Naive B cell (primary cell): ENCODE data around the gene LARP6. TPM values are rescaled to one million over a fixed set of nuclear protein-coding genes. Genes with fewer than 3 reads are reported as not detected.
"Not testable (repeated sequence)": the region's sequence is repeated elsewhere in the genome, so short reads cannot be mapped to it uniquely, and the experiment has no call there.

Source experiments
- ATAC-seq, 2 donors: fragments of 150-1000 bp; cut with Tn5 transposase; 2 replicates each; pipeline ENCODE4 v1.10.0; 2021; ENCODE audit warnings: low read depth in 2 of 2, mild to moderate bottlenecking in 2 of 2, moderate library complexity in 2 of 2
- DNase-seq: peaks from one replicate; pipeline ENCODE4 v3.0.0; 2022
- H3K27ac Mint-ChIP-seq, 6 donors: one replicate each; pipeline ENCODE4 v1.8.0; 2020 to 2022; ENCODE audit warnings: mild to moderate bottlenecking in 6 of 6, mixed read lengths in 6 of 6, moderate library complexity in 5 of 6, inconsistent platforms in 2 of 6
- H3K27me3 Mint-ChIP-seq, 3 donors: one replicate each; pipeline ENCODE4 v1.8.0; 2021 to 2022; ENCODE audit warnings: mixed read lengths in 3 of 3, mild to moderate bottlenecking in 1 of 3
- H3K36me3 Mint-ChIP-seq, 2 donors: one replicate each; pipeline ENCODE4 v1.8.0; 2020 to 2022; ENCODE audit warnings: mixed read lengths in 2 of 2, inconsistent platforms in 1 of 2, mild to moderate bottlenecking in 1 of 2
- H3K4me1 Mint-ChIP-seq, 3 donors: one replicate each; pipeline ENCODE4 v1.8.0; 2020 to 2022; ENCODE audit warnings: mixed read lengths in 3 of 3, inconsistent platforms in 1 of 3, mild to moderate bottlenecking in 1 of 3, moderate library complexity in 1 of 3
- H3K4me3 Mint-ChIP-seq, 8 donors: one replicate each; pipeline ENCODE4 v1.8.0; 2020 to 2022; ENCODE audit warnings: mild to moderate bottlenecking in 8 of 8, mixed read lengths in 8 of 8, moderate library complexity in 8 of 8, inconsistent platforms in 2 of 8
- H3K9me3 Mint-ChIP-seq, 7 donors: one replicate each; pipeline ENCODE4 v1.8.0; 2020 to 2022; ENCODE audit warnings: mixed read lengths in 7 of 7, mild to moderate bottlenecking in 5 of 7, inconsistent platforms in 2 of 7, moderate library complexity in 1 of 7
- polyA plus RNA-seq, 6 donors: library from polyadenylated mRNA; unstranded; fragments of 300-500 nt; fragmentation: Illumina TruSeq; gene quantifications; one replicate each; pipeline ENCODE4 v1.2.3, GENCODE V29; 2021; ENCODE audit warnings: low read depth in 6 of 6

LARP6 gene
- polyA plus RNA-seq, 6 donors from 2014 or later, result not detected

GRCh38 chr15:70831094-70831911, 22.7 kb downstream of the LARP6 start:
- H3K4me1 Mint-ChIP-seq, result no peaks in the 10 kb centered on the region
- no peak overlapping the region for H3K4me3 Mint-ChIP-seq
- H3K9me3 Mint-ChIP-seq, result no peaks in the 10 kb centered on the region
- no peaks in the 10 kb centered on the region for H3K36me3 Mint-ChIP-seq
- DNase-seq (no peak), ATAC-seq (no peak)
- H3K27me3 Mint-ChIP-seq, result peaks cover 8 to 63% (median 22%) of the 10 kb centered on the region in 3 donors
- H3K27ac Mint-ChIP-seq, result no peak overlapping the region

- H3K9me3 Mint-ChIP-seq, result no peaks in the 10 kb centered on the region
These were observed 23.3 kb downstream of the LARP6 start for GRCh38 chr15:70830615-70831014.

GRCh38 chr15:70829371-70830166, 24.4 kb downstream of the LARP6 start:
- Mint-ChIP-seq H3K9me3 (no peaks in the 10 kb centered on the region), H3K4me3 (no peak overlapping the region), H3K27ac (no peak overlapping the region), H3K36me3 (no peaks in the 10 kb centered on the region), H3K4me1 (no peaks in the 10 kb centered on the region), H3K27me3 (peaks cover 19 to 52% (median 24%) of the 10 kb centered on the region in 3 donors)
- ATAC-seq (no peak), DNase-seq (no peak)

More at GRCh38 chr15:70830615-70831014, 23.3 kb downstream of the LARP6 start:
- peaks cover 8 to 62% (median 22%) of the 10 kb centered on the region in 3 donors for H3K27me3 Mint-ChIP-seq
- no peak overlapping the region for H3K27ac Mint-ChIP-seq
- DNase-seq (no peak), ATAC-seq (no peak)
- no peaks in the 10 kb centered on the region for H3K36me3 Mint-ChIP-seq
- H3K4me1 Mint-ChIP-seq, result no peaks in the 10 kb centered on the region
- H3K4me3 Mint-ChIP-seq, result no peak overlapping the region

GRCh38 chr15:70827721-70828120, 26.2 kb downstream of the LARP6 start:
- no peak for ATAC-seq
- Mint-ChIP-seq H3K9me3 (no peaks in the 10 kb centered on the region), H3K36me3 (no peaks in the 10 kb centered on the region), H3K27me3 (peaks cover 21 to 45% (median 29%) of the 10 kb centered on the region in 3 donors), H3K27ac (peak overlapping the region in 1 of 6 donors; percentile 44), H3K4me3 (no peak overlapping the region), H3K4me1 (no peaks in the 10 kb centered on the region)
- DNase-seq, result no peak

- no peaks in the 10 kb centered on the region for H3K9me3 Mint-ChIP-seq
- no peaks in the 10 kb centered on the region for H3K36me3 Mint-ChIP-seq
- no peak overlapping the region for H3K27ac Mint-ChIP-seq
- H3K4me1 Mint-ChIP-seq, result no peaks in the 10 kb centered on the region
- H3K4me3 Mint-ChIP-seq, result peak overlapping the region in 1 of 8 donors; percentile 5
- H3K27me3 Mint-ChIP-seq, result peaks cover 21 to 40% (median 30%) of the 10 kb centered on the region in 3 donors
- no peak for ATAC-seq
- no peak for DNase-seq
These were observed 27.3 kb downstream of the LARP6 start for GRCh38 chr15:70826634-70827033.

- peaks cover 0 to 2% (median 0%) of the 10 kb centered on the region in 7 donors for H3K9me3 Mint-ChIP-seq
- DNase-seq, result no peak
- ATAC-seq, result no peak
- no peak overlapping the region for H3K4me3 Mint-ChIP-seq
- no peak overlapping the region for H3K27ac Mint-ChIP-seq
- no peaks in the 10 kb centered on the region for H3K36me3 Mint-ChIP-seq
- H3K27me3 Mint-ChIP-seq, result peaks cover 21 to 37% (median 30%) of the 10 kb centered on the region in 3 donors
- no peaks in the 10 kb centered on the region for H3K4me1 Mint-ChIP-seq
These were observed 28.1 kb downstream of the LARP6 start for GRCh38 chr15:70825841-70826240.

- H3K27me3 Mint-ChIP-seq, result peaks cover 15 to 23% (median 22%) of the 10 kb centered on the region in 3 donors
- ATAC-seq, result no peak
- peaks cover 0 to 5% (median 2%) of the 10 kb centered on the region in 7 donors for H3K9me3 Mint-ChIP-seq
- DNase-seq, result no peak
- no peak overlapping the region for H3K4me3 Mint-ChIP-seq
- no peaks in the 10 kb centered on the region for H3K4me1 Mint-ChIP-seq
- H3K27ac Mint-ChIP-seq, result no peak overlapping the region
- H3K36me3 Mint-ChIP-seq, result no peaks in the 10 kb centered on the region
These were observed 30.8 kb downstream of the LARP6 start for GRCh38 chr15:70823196-70823595.

- H3K4me1 Mint-ChIP-seq, result no peaks in the 10 kb centered on the region
- no peak overlapping the region for H3K27ac Mint-ChIP-seq
- no peak overlapping the region for H3K4me3 Mint-ChIP-seq
- no peaks in the 10 kb centered on the region for H3K36me3 Mint-ChIP-seq
- H3K9me3 Mint-ChIP-seq, result peaks cover 0 to 5% (median 2%) of the 10 kb centered on the region in 7 donors
- DNase-seq (no peak), ATAC-seq (no peak)
- peaks cover 0 to 16% (median 8%) of the 10 kb centered on the region in 3 donors for H3K27me3 Mint-ChIP-seq
These were observed 33.7 kb downstream of the LARP6 start for GRCh38 chr15:70820214-70820613.

- no peaks in the 10 kb centered on the region for H3K4me1 Mint-ChIP-seq
- H3K4me3 Mint-ChIP-seq, result no peak overlapping the region
- ATAC-seq (no peak), DNase-seq (no peak)
- peaks cover 0 to 17% (median 0%) of the 10 kb centered on the region in 3 donors for H3K27me3 Mint-ChIP-seq
- H3K36me3 Mint-ChIP-seq, result no peaks in the 10 kb centered on the region
- no peak overlapping the region for H3K27ac Mint-ChIP-seq
- peaks cover 0 to 5% (median 2%) of the 10 kb centered on the region in 7 donors for H3K9me3 Mint-ChIP-seq
These were observed 35.4 kb downstream of the LARP6 start for GRCh38 chr15:70818580-70818979.

GRCh38 chr15:70817266-70817665, 36.7 kb downstream of the LARP6 start:
- ATAC-seq (no peak), DNase-seq (no peak)
- H3K9me3 Mint-ChIP-seq, result peaks cover 0 to 5% (median 2%) of the 10 kb centered on the region in 7 donors
- H3K4me1 Mint-ChIP-seq, result no peaks in the 10 kb centered on the region
- no peak overlapping the region for H3K27ac Mint-ChIP-seq
- H3K4me3 Mint-ChIP-seq, result no peak overlapping the region
- H3K27me3 Mint-ChIP-seq, result peaks cover 0 to 11% (median 0%) of the 10 kb centered on the region in 3 donors
- no peaks in the 10 kb centered on the region for H3K36me3 Mint-ChIP-seq

GRCh38 chr15:70815604-70816003, 38.4 kb downstream of the LARP6 start:
- Mint-ChIP-seq H3K36me3 (no peaks in the 10 kb centered on the region), H3K9me3 (peaks cover 0 to 5% (median 0%) of the 10 kb centered on the region in 7 donors), H3K27me3 (peaks cover 0 to 16% (median 2%) of the 10 kb centered on the region in 3 donors), H3K27ac (no peak overlapping the region), H3K4me3 (no peak overlapping the region), H3K4me1 (peaks cover 0 to 4% (median 3%) of the 10 kb centered on the region in 3 donors)
- no peak for ATAC-seq
- DNase-seq, result no peak

- not testable (repeated sequence) for H3K9me3 Mint-ChIP-seq, H3K27ac Mint-ChIP-seq, H3K4me1 Mint-ChIP-seq, H3K36me3 Mint-ChIP-seq, DNase-seq, ATAC-seq, H3K4me3 Mint-ChIP-seq
- H3K27me3 Mint-ChIP-seq, result peaks cover 0 to 16% (median 7%) of the 10 kb centered on the region in 3 donors
These were observed 38.9 kb downstream of the LARP6 start for GRCh38 chr15:70815011-70815410.

- H3K4me1 Mint-ChIP-seq, result peaks cover 0 to 4% (median 3%) of the 10 kb centered on the region in 3 donors
- no peak for ATAC-seq
- H3K27me3 Mint-ChIP-seq, result peaks cover 0 to 12% (median 12%) of the 10 kb centered on the region in 3 donors
- H3K4me3 Mint-ChIP-seq, result no peak overlapping the region
- no peaks in the 10 kb centered on the region for H3K36me3 Mint-ChIP-seq
- no peaks in the 10 kb centered on the region for H3K9me3 Mint-ChIP-seq
- no peak for DNase-seq
- H3K27ac Mint-ChIP-seq, result no peak overlapping the region
These were observed 41.1 kb downstream of the LARP6 start for GRCh38 chr15:70812827-70813364.
